ENCODE data around the gene ZMYND11. TPM values are rescaled to one million over a fixed set of nuclear protein-coding genes. Genes with fewer than 3 reads are reported as not detected.

The ZMYND11 gene
- polyA plus RNA-seq, 3 donors: 7.0 to 11.8 (median 8.8) TPM

- no peaks in the 10 kb centered on the region for H3K79me2 ChIP-seq (ENCODE audit: insufficient read depth, low read length)
- WGBS (ENCODE audit: insufficient coverage): 100% methylated on average over 1 of the region's 4 CpGs
- intact Hi-C loops (cut with micrococcal nuclease): no loop called here
- H3K9ac ChIP-seq (ENCODE audit: insufficient read depth, low read length, poor library complexity, severe bottlenecking): no peak overlapping the region
- no peak overlapping the region for H3K4me3 ChIP-seq (replicated peaks in 1 of 3; ENCODE audit: low read depth in 2 of 3, low read length in 3 of 3)
- H3K36me3 Mint-ChIP-seq: peaks cover 10 to 12% of the 10 kb centered on the region in 2 donors
- DNase-seq: no peak
- TF ChIP-seq CTCF (IDR thresholded peaks at IDR 0.05): no peak
- no peaks in the 10 kb centered on the region for H3K27me3 ChIP-seq (ENCODE audit: control insufficient read depth in 2 of 2, insufficient read depth in 2 of 2, low read length in 2 of 2)
- no peaks in the 10 kb centered on the region for H3K4me1 ChIP-seq (ENCODE audit: control insufficient read depth in 1 of 2, insufficient read depth in 2 of 2, low read length in 2 of 2)
- no peak overlapping the region for H3K27ac Mint-ChIP-seq
- no peaks in the 10 kb centered on the region for H4K20me1 ChIP-seq (ENCODE audit: insufficient read depth, low read length)
- no peak overlapping the region for H3K4me3 Mint-ChIP-seq
- H3K4me1 Mint-ChIP-seq: peaks cover under 1% of the 10 kb centered on the region
- no peak overlapping the region for H2AFZ ChIP-seq (ENCODE audit: insufficient read depth, low read depth, low read length, poor library complexity, severe bottlenecking)
- no peak overlapping the region for H3K4me2 ChIP-seq (replicated peaks; ENCODE audit: extremely low read depth, low read length, poor library complexity, severe bottlenecking)
- no peaks in the 10 kb centered on the region for H3K27me3 Mint-ChIP-seq (ENCODE audit: low read depth in 3 of 3)
- H3K27ac ChIP-seq (ENCODE audit: low read depth in 1 of 2, low read length in 2 of 2): no peak overlapping the region
- no peaks in the 10 kb centered on the region for H3K9me3 ChIP-seq (replicated peaks in 1 of 2; ENCODE audit: control insufficient read depth in 1 of 2, insufficient read depth in 1 of 2, low read length in 2 of 2)
- H3K9me3 Mint-ChIP-seq: no peaks in the 10 kb centered on the region
- H3K36me3 ChIP-seq (replicated peaks in 1 of 2; ENCODE audit: control insufficient read depth in 1 of 2, insufficient read depth in 2 of 2, low read length in 2 of 2): peaks cover 0 to under 1% of the 10 kb centered on the region in 2 donors
Measured at GRCh38 chr10:215444-215843, 80.2 kb downstream of the ZMYND11 start.

GRCh38 chr10:218798-219197 is 83.5 kb downstream of the ZMYND11 start:
- peaks cover 2% of the 10 kb centered on the region for H3K4me1 Mint-ChIP-seq
- TF ChIP-seq CTCF (IDR thresholded peaks at IDR 0.05): no peak
- WGBS (ENCODE audit: insufficient coverage): no CpG with 5 or more reads among the region's 1 CpG
- H3K27ac ChIP-seq (ENCODE audit: low read depth in 1 of 2, low read length in 2 of 2): no peak overlapping the region
- H3K27me3 Mint-ChIP-seq (ENCODE audit: low read depth in 3 of 3): no peaks in the 10 kb centered on the region
- no peaks in the 10 kb centered on the region for H3K79me2 ChIP-seq (ENCODE audit: insufficient read depth, low read length)
- H3K4me3 ChIP-seq (replicated peaks in 1 of 3; ENCODE audit: low read depth in 2 of 3, low read length in 3 of 3): no peak overlapping the region
- no peaks in the 10 kb centered on the region for H3K36me3 ChIP-seq (replicated peaks in 1 of 2; ENCODE audit: control insufficient read depth in 1 of 2, insufficient read depth in 2 of 2, low read length in 2 of 2)
- H3K4me3 Mint-ChIP-seq: no peak overlapping the region
- no peak overlapping the region for H3K9ac ChIP-seq (ENCODE audit: insufficient read depth, low read length, poor library complexity, severe bottlenecking)
- H4K20me1 ChIP-seq (ENCODE audit: insufficient read depth, low read length): no peaks in the 10 kb centered on the region
- intact Hi-C loops (cut with micrococcal nuclease): no loop called here
- peaks cover 10 to 13% of the 10 kb centered on the region in 2 donors for H3K36me3 Mint-ChIP-seq
- H3K9me3 Mint-ChIP-seq: no peaks in the 10 kb centered on the region
- no peak for DNase-seq
- no peak overlapping the region for H3K4me2 ChIP-seq (replicated peaks; ENCODE audit: extremely low read depth, low read length, poor library complexity, severe bottlenecking)
- H3K4me1 ChIP-seq (ENCODE audit: control insufficient read depth in 1 of 2, insufficient read depth in 2 of 2, low read length in 2 of 2): no peaks in the 10 kb centered on the region
- no peak overlapping the region for H3K27ac Mint-ChIP-seq
- no peaks in the 10 kb centered on the region for H3K9me3 ChIP-seq (replicated peaks in 1 of 2; ENCODE audit: control insufficient read depth in 1 of 2, insufficient read depth in 1 of 2, low read length in 2 of 2)
- no peaks in the 10 kb centered on the region for H3K27me3 ChIP-seq (ENCODE audit: control insufficient read depth in 2 of 2, insufficient read depth in 2 of 2, low read length in 2 of 2)
- H2AFZ ChIP-seq (ENCODE audit: insufficient read depth, low read depth, low read length, poor library complexity, severe bottlenecking): no peak overlapping the region
